Measurements from ENCODE around the gene DOLPP1. TPM values are rescaled to one million over a fixed set of nuclear protein-coding genes. Genes with fewer than 3 reads are reported as not detected.

The DOLPP1 gene
- total RNA-seq, 1 experiment from 2014 or later = 13.7 TPM

- ChIA-PET POLR2A (no interaction called here), CTCF (no interaction called here)
- no peak overlapping the region for H3K4me3 ChIP-seq (ENCODE audit: low read depth in 2 of 2, low read length in 2 of 2)
- in situ Hi-C loops (cut with HindIII; ENCODE audit: low pct_unique_long_range_greater_than_20kb, low sequenced_read_pairs) (no loop called here), intact Hi-C loops (cut with micrococcal nuclease; ENCODE audit: unreplicated experiment) (no loop called here)
- ATAC-seq (no peak), DNase-seq (ENCODE audit: low read depth, low spot score) (no peak)
- no peak overlapping the region for H3K27ac ChIP-seq (ENCODE audit: low read length)
- H3K27me3 ChIP-seq (ENCODE audit: control insufficient read depth, insufficient read depth, low read length) = no peaks in the 10 kb centered on the region
- BruUV-seq (replicated peaks) = no TSS peak
- no peak for TF ChIP-seq REST (IDR thresholded peaks at IDR 0.05; ENCODE audit: insufficient read depth in 1 of 2, low read depth in 2 of 2, low read length in 1 of 2)
- no peak for TF ChIP-seq POLR2AphosphoS5 (IDR thresholded peaks at IDR 0.05; ENCODE audit: low read depth, low read length)
- no peak for TF ChIP-seq CTCF (IDR thresholded peaks at IDR 0.05)
- TF ChIP-seq TCF7L2 (IDR thresholded peaks at IDR 0.05; ENCODE audit: low read depth, low read length) = no peak
- no peak for TF ChIP-seq SIN3A (IDR thresholded peaks at IDR 0.05; ENCODE audit: borderline replicate concordance, insufficient read depth, low read depth, low read length)
- H3K4me1 ChIP-seq (ENCODE audit: control insufficient read depth, insufficient read depth, low read length) = 0 out of 2 replicates have a peak, but pooled peaks cover 3% of the 10 kb centered on the region
- 0 out of 2 replicates have a peak, but pooled peaks cover 2% of the 10 kb centered on the region for H3K36me3 ChIP-seq (ENCODE audit: control insufficient read depth, insufficient read depth, low read length)
- H3K9me3 ChIP-seq (ENCODE audit: control insufficient read depth, insufficient read depth, low read depth, low read length) = no peaks in the 10 kb centered on the region
These were observed 4.3 kb upstream of the DOLPP1 start for GRCh38 chr9:129076640-129077037.

- in situ Hi-C loops (cut with HindIII; ENCODE audit: low pct_unique_long_range_greater_than_20kb, low sequenced_read_pairs) (no loop called here), intact Hi-C loops (cut with micrococcal nuclease; ENCODE audit: unreplicated experiment) (no loop called here)
- ChIA-PET CTCF (no interaction called here), POLR2A (no interaction called here)
- no peak overlapping the region for H3K27ac ChIP-seq (ENCODE audit: low read length)
- no peak for DNase-seq (ENCODE audit: low read depth, low spot score)
- no peaks in the 10 kb centered on the region for H3K9me3 ChIP-seq (ENCODE audit: control insufficient read depth, insufficient read depth, low read depth, low read length)
- ATAC-seq = no peak
- BruUV-seq (replicated peaks) = no TSS peak
- H3K4me3 ChIP-seq (ENCODE audit: low read depth in 2 of 2, low read length in 2 of 2) = no peak overlapping the region
- 0 out of 2 replicates have a peak, but pooled peaks cover 2% of the 10 kb centered on the region for H3K36me3 ChIP-seq (ENCODE audit: control insufficient read depth, insufficient read depth, low read length)
- peaks cover 8% of the 10 kb centered on the region; the same call in 1 of the 2 replicates for H3K4me1 ChIP-seq (ENCODE audit: control insufficient read depth, insufficient read depth, low read length)
- no peak for TF ChIP-seq CTCF (IDR thresholded peaks at IDR 0.05)
- no peak for TF ChIP-seq POLR2AphosphoS5 (IDR thresholded peaks at IDR 0.05; ENCODE audit: low read depth, low read length)
- no peak for TF ChIP-seq REST (IDR thresholded peaks at IDR 0.05; ENCODE audit: insufficient read depth in 1 of 2, low read depth in 2 of 2, low read length in 1 of 2)
- no peak for TF ChIP-seq SIN3A (IDR thresholded peaks at IDR 0.05; ENCODE audit: borderline replicate concordance, insufficient read depth, low read depth, low read length)
- no peaks in the 10 kb centered on the region for H3K27me3 ChIP-seq (ENCODE audit: control insufficient read depth, insufficient read depth, low read length)
These were observed 3.7 kb upstream of the DOLPP1 start for GRCh38 chr9:129077236-129077635.

Measured in Panc1 (cell line).